ENCODE measurements around the gene ODAD3.

DNA sequence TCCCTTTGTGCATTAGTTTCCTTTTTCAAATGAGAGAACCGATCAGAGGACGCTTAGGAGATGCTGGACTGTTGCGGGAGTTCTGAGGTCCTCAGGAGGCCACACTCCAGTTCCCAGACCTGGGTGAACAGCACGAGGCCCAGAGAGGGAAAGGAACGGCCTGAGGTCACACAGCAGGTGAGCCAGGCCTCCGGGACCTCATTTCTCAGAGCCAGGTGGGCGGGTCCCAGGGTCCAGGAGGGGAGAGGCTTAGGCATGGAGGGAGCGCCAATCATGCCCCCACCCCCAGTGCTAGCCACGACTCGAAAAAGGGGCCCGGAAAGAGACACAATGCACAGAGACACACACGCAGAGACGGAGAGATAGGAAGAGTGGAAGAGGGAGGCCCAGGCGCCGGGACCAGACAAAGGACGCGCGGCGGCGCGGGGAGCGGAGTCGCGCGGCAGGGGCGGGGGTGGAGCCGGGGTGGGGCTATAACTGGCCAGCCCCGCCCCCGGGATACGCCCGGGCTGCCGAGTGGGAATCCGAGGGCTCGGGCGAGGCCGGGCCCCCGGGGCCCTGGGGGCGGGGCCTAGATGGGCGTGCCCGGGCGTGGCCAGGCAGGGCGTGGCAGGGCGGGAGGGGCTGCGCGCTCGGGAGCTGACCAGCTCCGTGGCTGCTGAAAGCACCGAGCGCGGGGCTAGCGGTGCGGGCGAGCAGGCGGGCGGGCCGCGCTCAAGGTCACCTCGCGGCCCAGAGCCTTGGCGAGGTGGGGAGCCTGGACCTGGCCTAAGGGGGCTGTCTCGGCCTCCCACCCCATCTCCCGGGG lies 44.4 kb upstream of the ODAD3 start:
- TF ChIP-seq, protein P1, sequence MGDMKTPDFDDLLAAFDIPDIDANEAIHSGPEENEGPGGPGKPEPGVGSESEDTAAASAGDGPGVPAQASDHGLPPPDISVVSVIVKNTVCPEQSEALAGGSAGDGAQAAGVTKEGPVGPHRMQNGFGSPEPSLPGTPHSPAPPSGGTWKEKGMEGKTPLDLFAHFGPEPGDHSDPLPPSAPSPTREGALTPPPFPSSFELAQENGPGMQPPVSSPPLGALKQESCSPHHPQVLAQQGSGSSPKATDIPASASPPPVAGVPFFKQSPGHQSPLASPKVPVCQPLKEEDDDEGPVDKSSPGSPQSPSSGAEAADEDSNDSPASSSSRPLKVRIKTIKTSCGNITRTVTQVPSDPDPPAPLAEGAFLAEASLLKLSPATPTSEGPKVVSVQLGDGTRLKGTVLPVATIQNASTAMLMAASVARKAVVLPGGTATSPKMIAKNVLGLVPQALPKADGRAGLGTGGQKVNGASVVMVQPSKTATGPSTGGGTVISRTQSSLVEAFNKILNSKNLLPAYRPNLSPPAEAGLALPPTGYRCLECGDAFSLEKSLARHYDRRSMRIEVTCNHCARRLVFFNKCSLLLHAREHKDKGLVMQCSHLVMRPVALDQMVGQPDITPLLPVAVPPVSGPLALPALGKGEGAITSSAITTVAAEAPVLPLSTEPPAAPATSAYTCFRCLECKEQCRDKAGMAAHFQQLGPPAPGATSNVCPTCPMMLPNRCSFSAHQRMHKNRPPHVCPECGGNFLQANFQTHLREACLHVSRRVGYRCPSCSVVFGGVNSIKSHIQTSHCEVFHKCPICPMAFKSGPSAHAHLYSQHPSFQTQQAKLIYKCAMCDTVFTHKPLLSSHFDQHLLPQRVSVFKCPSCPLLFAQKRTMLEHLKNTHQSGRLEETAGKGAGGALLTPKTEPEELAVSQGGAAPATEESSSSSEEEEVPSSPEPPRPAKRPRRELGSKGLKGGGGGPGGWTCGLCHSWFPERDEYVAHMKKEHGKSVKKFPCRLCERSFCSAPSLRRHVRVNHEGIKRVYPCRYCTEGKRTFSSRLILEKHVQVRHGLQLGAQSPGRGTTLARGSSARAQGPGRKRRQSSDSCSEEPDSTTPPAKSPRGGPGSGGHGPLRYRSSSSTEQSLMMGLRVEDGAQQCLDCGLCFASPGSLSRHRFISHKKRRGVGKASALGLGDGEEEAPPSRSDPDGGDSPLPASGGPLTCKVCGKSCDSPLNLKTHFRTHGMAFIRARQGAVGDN (IDR thresholded peaks at IDR 0.05): no peak
- TF ChIP-seq SMC3 (IDR thresholded peaks at IDR 0.05; ENCODE audit: borderline replicate concordance, low read length): no peak
- no peak for TF ChIP-seq NBN (IDR thresholded peaks at IDR 0.05)
- no peak for TF ChIP-seq MXI1 (IDR thresholded peaks at IDR 0.05; ENCODE audit: low read depth, low read length)
- TF ChIP-seq CREM (IDR thresholded peaks at IDR 0.05; ENCODE audit: low read depth): no peak
- TF ChIP-seq ESRRA (IDR thresholded peaks at IDR 0.05; ENCODE audit: low read length): no peak
- no peak for TF ChIP-seq ZBED1 (IDR thresholded peaks at IDR 0.05; ENCODE audit: borderline replicate concordance)
- no peak for TF ChIP-seq RCOR1 (conservative IDR thresholded peaks at IDR 0.05; ENCODE audit: low read depth, low read length)
- TF ChIP-seq MAX (IDR thresholded peaks at IDR 0.05; ENCODE audit: low read depth, low read length): no peak
- TF ChIP-seq CEBPB (IDR thresholded peaks at IDR 0.05; ENCODE audit: borderline replicate concordance in 1 of 2, low read depth in 2 of 2, low read length in 2 of 2): no peak
- TF ChIP-seq POLR2A (IDR thresholded peaks at IDR 0.05; ENCODE audit: low read depth, low read length): no peak
- TF ChIP-seq HDAC2 (IDR thresholded peaks at IDR 0.05): no peak
- TF ChIP-seq CHD4 (IDR thresholded peaks at IDR 0.05): no peak

Measured in GM12878 (cell line).